Activated naive CD4-positive, alpha-beta T cell (primary cell): ENCODE results near the gene PPP1R9B.

Source experiments
- DNase-seq, 4 experiments: peaks; one replicate each; lab custom pipeline; 2025; lab: John Stamatoyannopoulos, UW

Gene PPP1R9B

GRCh38 chr17:50150354-50151040 is at the start of gene PPP1R9B:
TSS of gene PPP1R9B (minus strand) at chr17:50150677. CDS start at chr17:50150513, 164 bp downstream.
- no peak for DNase-seq

DNA sequence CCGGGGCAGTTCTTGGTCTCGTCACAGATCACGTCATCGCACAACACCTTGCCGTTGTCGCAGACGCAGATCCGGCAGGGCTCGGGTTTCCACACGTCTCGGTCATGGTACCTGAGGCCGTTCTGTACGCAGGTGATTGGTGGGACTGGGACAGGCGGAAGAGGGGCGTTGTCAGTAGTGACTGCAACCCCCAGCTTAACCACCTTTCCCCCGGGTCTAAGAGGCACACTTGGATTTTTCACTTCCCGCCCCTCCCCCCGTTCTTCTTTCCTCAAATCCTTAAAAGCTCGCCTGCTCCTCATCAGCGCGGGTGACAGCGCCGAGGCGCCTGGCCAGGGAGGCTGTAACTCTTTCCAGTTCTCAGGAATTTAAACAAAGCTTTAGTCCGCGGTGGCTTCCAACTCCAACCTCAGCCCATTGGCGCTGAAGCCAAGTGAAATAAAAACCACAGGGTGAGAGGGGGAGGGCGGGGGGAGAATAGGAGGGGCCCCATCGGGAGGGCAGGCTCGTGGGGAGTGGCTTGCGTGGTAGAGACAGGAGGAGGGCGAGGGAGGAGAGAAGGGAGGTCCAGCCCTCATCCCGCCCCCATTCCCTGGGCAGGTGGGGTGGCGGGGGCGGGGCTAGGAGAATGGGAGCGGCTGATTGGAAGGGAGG is 49.5 kb upstream of the PPP1R9B start:
- peak in 2 of 4 experiments; percentile 22 to 46 for DNase-seq

- no peak for DNase-seq
These were observed 48.8 kb upstream of the PPP1R9B start for GRCh38 chr17:50199211-50199802.

DNA sequence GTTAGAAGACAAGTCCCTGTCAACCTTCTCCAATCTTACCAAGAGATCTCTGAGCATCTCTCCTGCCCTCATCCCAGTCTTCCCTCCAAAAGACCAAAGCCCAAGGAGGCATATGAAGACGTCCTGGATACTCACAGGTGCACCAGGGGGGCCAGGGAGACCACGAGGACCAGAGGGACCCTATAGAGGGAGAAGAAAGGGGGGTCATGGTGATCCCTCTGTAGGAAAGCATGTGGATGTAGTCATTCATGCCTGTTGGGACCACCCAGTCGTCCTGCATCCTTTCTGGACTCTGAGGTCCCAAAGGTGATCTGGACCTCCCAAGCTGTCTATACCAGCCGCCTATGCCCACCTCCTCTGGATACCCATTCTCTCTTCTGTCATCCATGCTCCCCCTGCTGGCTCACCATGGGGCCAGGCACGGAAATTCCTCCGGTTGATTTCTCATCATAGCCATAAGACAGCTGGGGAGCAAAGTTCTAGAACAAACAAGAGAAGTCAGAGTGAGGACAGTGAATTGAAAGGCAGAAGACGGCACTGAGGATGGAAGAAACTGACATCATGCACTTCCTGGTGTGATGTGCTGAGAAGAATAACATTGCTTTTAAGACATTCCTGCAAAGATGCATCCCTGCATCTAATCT is 47.7 kb upstream of the PPP1R9B start:
- DNase-seq, result peak in 1 of 4 experiments; percentile 49

- no peak for DNase-seq
These were observed 46.3 kb upstream of the PPP1R9B start for GRCh38 chr17:50196826-50197225.

DNA sequence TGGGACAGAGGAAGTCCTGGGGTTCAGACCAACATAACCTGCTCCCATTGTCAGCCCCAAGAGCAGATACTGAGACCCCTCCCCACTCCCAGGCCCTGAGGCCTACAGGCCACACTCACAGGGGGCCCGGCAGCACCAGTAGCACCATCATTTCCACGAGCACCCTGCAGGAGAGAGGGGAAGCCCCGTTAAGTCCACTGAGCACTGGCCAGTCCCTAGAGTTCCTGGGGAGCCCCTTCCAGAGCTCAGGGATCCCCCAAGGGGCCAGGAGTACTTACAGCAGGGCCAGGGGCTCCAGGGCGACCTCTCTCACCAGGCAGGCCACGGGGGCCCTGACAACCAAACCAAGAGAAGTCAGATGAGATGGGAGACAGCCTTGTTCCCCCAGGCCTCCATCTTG is 45.6 kb upstream of the PPP1R9B start:
- no peak for DNase-seq

DNA sequence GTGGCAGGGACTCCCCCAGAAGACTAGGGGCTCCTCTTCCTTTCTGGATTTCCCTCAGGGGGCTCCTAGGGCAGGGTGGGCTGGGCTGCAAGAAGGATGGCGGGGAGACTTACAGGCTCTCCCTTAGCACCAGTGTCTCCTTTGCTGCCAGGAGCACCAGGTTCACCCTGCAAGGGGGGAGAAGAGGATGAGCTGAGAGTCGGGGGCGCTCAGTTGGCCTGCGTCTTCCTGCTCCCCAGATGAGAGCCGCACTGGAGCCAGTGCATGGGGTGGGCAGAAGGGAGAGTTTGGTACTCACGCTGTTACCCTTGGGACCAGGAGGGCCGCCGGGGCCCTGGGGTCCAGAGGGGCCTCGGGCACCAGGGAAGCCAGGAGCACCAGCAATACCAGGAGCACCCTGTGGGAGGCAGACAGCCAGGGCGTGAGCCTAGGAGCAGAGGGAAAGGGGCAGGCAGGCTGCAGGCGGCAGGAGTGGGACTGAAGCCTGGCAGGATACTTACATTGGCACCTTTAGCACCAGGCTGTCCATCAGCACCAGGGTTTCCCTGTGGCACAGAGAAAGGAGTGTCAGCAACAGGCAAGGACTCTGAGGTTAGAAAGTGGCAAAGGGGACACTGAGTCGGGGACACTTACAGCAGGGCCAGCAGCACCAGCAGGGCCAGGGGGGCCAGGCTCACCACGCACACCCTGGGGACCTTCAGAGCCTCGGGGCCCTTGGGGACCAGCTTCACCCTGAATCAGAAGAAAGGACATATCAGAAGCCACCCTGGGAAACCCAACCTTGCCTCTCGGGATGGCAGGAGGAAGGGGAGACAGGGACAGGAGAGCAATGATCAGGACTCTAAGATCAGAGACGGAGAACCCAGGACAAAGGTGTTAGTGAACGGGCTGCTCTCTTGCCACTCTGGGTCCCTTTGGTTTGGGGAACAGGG is 44.7 kb upstream of the PPP1R9B start:
- DNase-seq, result no peak

DNA sequence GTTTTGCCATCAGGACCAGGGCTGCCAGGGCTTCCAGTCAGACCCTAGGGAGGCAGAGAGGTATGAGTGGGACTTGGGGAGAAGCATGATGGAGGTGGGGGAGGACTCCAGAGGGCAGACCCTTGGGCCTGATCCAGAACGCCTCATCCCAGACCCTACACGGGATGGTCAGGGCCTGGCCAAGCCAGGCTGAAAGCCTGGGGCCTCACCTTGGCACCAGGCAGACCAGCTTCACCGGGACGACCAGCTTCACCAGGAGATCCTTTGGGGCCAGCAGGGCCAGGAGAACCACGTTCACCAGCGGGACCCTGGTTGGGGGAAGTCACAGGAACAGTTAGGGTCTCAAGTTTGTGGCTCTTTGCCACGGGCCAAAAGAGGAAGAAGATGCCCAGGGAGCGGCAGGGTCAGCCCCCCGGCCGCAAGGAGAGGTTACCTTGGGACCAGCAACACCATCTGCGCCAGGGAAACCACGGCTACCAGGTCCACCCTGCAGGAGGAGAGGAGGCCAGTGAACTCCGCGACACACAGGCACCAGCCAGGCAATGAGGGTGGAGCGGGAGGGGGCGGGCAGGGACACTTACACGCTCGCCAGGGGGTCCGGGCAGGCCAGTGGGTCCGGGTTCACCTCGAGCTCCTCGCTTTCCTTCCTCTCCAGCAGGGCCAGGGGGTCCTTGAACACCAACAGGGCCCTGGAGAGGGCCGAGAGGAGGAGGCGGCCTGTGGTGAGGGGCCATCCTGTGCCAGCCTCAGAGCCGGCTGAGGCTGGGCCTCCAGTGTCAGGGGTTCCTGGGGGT is 43.9 kb upstream of the PPP1R9B start:
- DNase-seq, result no peak

GRCh38 chr17:50192618-50193291 is 42.3 kb upstream of the PPP1R9B start:
- no peak for DNase-seq

DNA sequence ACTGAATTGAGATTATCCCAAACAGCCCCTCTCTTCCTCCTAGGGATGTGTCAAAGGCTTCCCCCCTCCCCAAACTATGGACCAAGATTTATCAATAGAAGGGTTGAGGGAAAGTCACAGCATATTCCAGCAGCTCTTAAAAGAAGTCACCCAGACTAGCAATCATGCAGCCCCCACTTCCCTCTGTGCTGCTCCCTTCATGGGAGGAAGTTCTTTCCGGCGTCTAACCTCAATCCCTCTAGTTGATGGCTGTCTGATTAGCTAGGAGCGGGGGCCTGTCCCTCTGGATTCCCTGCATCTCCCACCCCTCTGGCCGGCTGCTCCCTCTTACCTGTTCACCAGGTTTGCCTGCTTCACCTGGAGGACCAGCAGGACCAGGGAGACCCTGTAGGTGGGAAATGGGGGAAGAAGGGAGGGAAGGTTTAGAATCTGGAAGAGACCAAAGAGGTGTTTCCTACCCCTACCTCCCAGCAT is 41.7 kb upstream of the PPP1R9B start:
- no peak for DNase-seq

DNA sequence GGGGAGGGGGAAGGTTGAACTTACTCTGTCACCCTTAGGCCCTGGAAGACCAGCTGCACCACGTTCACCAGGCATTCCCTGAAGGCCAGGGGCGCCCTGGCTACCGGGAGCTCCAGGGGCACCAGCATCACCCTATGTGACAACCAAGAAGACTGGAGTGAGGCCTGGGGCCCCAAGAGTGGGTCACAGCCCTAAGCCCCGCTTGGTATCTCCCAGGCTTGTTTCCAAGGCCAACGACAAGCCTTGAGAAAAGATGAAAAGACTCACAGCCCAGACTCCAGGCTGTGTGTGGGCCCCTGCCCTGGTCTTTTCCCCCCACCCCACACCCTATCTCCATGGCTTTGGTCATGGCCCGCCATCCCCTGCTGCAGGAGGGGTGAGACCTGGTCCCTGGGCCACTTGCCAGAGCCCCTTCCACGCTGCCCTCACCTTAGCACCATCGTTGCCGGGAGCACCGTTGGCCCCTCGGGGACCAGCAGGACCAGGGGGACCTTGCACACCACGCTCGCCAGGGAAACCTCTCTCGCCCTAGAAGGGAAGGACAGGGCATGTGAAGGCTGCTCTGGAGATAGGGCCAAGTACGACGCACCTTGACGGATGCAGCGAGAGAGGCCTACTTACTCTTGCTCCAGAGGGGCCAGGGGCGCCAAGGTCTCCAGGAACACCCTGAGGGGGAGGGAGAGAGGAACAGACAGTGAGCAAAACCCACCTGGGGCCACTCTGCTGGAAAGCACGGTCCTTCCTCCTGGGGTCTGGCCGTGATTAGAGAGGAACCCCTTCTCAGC is 41.1 kb upstream of the PPP1R9B start:
- no peak for DNase-seq

DNA sequence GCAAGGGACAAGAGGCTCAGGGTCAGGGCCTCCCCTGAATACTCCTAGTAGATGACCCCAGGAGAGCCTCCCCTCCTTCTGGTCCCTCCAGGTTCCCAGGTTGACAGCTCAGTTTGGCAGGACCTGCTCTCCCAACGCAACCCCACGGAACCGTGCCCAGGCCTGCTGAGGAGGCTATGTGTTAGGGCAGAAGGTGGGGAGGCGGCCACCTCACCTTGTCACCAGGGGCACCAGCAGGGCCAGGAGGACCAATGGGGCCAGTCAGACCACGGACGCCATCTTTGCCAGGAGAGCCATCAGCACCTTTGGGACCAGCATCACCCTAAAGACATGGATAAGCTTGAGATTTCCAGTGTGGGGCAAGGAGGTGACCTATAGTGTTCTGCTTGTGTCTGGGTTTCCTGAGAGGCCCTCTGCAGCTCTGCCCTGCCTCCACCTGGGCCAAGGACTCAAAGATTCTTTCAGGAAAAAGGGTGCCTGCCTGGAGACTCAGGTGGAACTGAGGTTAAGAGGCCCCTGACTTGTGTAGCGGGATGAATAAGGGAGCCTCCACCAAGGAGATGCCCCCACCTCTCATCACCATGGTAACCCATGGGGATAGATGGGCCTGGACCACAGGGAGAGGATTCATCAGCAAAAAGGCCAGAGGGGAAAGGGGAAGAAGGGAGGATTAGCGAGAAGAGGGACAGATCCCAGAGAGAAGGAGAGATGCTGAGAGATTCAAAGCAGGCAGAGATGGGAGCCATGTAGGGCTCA is 40.3 kb upstream of the PPP1R9B start:
- DNase-seq, result no peak

DNA sequence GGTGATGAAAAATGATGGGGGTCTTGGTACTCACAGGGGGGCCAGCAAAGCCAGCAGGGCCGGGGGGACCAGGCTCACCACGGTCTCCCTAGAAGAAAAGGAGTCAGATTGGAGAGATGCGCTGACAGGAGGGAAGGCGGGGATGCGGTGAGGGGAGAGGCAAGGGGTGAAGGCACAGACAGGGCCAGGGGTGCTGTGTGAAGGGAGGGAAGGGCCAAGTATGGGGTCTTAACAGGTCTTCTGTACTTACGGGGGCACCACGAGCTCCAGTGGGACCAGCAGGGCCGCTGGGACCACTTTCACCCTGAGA is 39.8 kb upstream of the PPP1R9B start:
- no peak for DNase-seq

GRCh38 chr17:50189550-50190292 is 39.2 kb upstream of the PPP1R9B start:
- DNase-seq, result no peak

- no peak for DNase-seq
These were observed 38.6 kb upstream of the PPP1R9B start for GRCh38 chr17:50188921-50189549.

DNA sequence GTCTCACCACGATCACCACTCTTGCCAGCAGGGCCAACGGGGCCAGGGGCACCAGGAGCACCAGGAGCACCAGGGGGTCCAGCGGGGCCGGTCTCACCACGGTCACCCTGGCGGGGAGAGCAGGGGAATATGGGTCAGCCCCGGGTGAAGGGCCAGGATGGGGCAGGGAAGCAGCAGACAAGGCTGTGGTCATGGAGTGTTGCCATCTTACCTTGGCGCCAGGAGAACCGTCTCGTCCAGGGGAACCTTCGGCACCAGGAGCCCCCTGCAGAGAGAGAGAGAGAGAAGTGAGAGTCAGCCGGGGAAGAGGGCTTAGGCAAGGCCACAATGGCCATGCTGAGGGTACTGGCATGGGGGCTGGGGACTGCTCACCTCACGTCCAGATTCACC is 38.0 kb upstream of the PPP1R9B start:
- no peak for DNase-seq

DNA sequence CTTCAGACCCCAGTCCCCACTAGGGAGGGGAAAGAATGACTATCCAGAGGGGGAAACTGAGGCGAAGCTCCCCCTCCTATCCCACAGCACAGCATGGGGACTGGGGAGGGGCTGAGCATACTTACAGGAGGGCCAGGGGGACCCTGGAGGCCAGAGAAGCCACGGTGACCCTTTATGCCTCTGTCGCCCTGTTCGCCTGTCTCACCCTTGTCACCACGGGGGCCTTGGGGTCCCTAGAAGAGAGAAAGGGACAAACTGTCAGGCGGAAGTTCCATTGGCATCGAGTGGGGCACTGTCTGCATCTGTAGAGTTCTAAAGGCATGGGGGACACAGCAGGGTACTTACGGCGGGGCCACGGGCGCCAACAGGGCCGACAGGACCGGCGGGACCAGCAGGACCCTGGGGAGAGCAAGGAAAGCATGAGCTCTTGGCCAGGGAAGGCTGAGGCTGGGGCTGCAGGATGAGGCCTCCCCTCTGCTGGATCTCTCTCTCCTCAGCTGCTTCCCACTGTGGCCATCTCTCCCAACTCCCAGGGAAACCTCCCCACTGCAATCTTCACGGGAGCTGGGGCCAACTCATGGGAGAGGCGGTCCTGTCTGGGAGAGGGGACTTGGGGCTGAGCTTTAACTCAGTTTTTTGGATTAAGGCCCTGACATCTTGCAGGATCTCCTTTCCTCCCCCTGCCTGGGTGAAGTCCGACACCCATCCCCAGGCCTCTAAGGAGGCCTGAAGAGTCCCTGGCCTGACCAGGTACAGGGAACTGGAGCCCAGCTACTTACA is 37.5 kb upstream of the PPP1R9B start:
- no peak for DNase-seq
